Ovary (tissue), 3 donors: ENCODE results near the gene IRS1.

Source experiments
- EP300 ChIP-seq: sonication (generic); formaldehyde crosslinking; IDR thresholded peaks from one replicate; pipeline ENCODE4 v1.6.1; 2017; ENCODE audit warnings: antibody characterized with exemption
- POLR2A ChIP-seq: fragments of 450-650 bp; IDR thresholded peaks from one replicate; pipeline ENCODE4 v1.6.1; 2017; ENCODE audit warnings: antibody characterized with exemption, mild to moderate bottlenecking, moderate library complexity
- TF ChIP-seq, protein P1 (sequence below), 3 donors: fragments of 450-650 bp in 2 of 3; fragments of 200-600 bp in 1 of 3; IDR thresholded peaks; one replicate each; pipeline versions ENCODE4 v1.5.1 to v1.8.0; 2016 to 2022; ENCODE audit warnings: antibody characterized with exemption in 3 of 3, mild to moderate bottlenecking in 1 of 3
- donor health status: DM: no; HTN: no; CAD: no.

DNA sequence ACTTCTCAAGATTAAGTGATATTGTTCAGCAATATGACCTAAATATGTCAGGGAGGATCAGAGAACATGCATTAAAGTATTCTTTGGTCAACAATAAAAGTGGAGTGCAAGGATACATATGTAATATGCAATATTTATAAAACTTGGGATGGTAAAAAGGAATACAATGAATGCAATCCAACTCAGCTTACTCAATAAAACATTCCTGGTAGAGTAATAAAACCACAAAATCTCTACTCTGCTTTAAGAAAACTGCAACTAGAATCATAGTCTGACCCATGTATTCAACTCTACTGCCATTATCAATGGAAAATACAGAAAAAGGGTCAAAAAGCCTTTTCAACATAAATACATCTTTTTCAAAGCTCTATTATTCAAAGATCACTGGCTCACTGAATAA is 11.6 kb downstream of the IRS1 start:
- no peak for TF ChIP-seq POLR2A
- TF ChIP-seq, protein P1, sequence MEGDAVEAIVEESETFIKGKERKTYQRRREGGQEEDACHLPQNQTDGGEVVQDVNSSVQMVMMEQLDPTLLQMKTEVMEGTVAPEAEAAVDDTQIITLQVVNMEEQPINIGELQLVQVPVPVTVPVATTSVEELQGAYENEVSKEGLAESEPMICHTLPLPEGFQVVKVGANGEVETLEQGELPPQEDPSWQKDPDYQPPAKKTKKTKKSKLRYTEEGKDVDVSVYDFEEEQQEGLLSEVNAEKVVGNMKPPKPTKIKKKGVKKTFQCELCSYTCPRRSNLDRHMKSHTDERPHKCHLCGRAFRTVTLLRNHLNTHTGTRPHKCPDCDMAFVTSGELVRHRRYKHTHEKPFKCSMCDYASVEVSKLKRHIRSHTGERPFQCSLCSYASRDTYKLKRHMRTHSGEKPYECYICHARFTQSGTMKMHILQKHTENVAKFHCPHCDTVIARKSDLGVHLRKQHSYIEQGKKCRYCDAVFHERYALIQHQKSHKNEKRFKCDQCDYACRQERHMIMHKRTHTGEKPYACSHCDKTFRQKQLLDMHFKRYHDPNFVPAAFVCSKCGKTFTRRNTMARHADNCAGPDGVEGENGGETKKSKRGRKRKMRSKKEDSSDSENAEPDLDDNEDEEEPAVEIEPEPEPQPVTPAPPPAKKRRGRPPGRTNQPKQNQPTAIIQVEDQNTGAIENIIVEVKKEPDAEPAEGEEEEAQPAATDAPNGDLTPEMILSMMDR (IDR thresholded peaks at IDR 0.05): no peak
- TF ChIP-seq EP300: no peak
